Putamen (tissue), 1 donor: ENCODE data around the gene ABR.

Source experiments
- DNase-seq: peaks from one replicate; pipeline ENCODE4 v3.0.0-alpha.2; 2016; ENCODE audit warnings: low spot score

The ABR gene

GRCh38 chr17:1030684-1031532 lies 148.9 kb downstream of the ABR start:
- no peak for DNase-seq

- DNase-seq: no peak
These were observed 149.7 kb downstream of the ABR start for GRCh38 chr17:1029922-1030644.

DNA sequence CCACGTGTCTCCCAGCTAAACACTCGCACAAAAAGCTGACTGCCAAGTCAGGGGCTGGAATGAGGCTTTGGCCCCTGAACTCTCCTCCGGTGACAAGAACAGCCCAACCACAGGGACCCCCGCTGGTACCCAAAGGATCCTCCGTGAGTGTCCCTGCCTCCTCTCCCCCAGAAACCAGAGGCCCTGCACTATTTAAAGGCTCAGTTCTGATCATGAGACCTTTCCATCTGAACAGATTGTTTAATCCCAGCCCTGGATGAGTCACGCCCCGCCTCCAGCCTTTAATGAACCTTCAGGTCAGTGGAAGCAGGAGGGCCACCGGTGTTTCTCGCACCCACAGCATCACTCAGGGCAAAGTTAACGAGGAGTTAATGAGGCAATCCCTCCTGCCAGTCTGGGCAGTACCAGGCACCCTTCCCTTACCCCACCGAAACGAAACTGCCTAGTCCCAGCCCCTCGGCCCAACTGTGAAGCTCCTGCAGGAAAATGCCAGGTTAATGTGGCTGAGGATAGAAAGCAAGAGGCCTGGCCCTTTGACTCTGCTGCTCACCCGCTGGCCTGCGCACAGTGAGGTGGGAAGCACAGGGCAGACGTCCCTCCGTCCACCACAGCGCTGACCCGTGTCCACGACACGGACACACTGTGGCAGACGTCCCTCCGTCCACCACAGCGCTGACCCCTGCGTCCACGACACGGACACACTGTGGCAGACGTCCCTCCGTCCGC lies 150.4 kb downstream of the ABR start:
- no peak for DNase-seq

DNA sequence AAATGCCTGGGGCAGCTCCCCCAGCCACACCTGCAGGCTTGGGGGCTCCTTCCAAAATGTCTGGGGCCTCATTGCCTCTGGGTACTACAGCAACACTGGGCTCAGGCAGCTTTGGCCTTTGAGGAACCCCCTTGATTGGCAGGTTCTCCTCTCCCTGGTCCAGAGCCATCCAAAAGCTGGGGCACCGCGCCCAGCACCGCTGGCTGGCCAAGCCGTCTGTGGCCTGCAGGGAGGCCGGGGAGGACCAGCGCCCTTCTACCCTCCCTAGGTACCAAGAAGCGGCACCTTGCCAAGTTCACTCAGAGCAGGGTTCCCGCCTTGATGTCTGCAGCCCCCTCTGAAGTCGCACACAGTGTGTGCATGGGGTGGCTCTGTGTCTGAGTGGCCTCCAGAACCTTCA lies 152.7 kb downstream of the ABR start:
- DNase-seq: no peak

- no peak for DNase-seq
These were observed 153.2 kb downstream of the ABR start for GRCh38 chr17:1026599-1026975.

- no peak for DNase-seq
These were observed 153.8 kb downstream of the ABR start for GRCh38 chr17:1025733-1026598.

- DNase-seq: no peak
These were observed 155.7 kb downstream of the ABR start for GRCh38 chr17:1024076-1024475.

- DNase-seq: no peak
These were observed 157.3 kb downstream of the ABR start for GRCh38 chr17:1022278-1023024.

DNA sequence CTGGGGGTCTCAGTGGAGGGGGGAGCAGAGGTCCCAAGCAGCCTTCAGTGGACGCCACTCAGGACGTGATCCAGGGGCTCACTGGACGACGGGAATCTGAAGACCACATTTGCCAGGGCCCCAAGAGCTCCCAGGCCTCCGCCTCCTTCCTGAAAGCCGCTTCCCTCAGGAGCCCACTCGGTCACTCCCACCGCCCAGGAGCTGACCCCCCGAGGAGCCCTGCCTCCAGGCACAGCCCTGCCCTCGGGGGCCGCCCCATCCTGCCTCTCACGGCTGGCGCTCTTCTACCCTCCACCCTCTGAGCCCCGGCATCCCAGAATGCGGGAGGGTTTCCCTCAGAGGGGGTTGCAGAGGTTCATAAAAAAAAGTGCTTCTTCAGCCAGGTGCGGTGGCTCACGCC lies 158.6 kb downstream of the ABR start:
- DNase-seq: no peak

DNA sequence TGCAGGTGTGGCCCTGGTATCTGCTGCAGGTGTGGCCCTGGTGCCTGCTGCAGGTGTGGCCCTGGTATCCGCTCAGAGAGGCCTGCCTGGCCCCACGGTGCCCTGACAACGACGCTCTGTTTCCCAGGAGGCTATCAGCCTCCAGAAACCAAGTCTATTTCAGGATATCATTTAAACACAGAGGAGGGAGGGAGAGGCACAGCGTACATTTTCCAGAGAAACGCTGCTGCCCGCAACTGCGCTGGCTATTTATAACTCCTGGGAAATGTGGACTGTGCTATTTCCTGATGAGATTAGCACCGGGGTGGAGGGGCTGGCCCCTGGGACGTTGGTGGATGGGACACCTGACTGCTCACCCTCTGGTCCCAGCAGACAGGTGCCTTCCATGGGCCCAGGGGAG lies 160.3 kb downstream of the ABR start:
- no peak for DNase-seq

DNA sequence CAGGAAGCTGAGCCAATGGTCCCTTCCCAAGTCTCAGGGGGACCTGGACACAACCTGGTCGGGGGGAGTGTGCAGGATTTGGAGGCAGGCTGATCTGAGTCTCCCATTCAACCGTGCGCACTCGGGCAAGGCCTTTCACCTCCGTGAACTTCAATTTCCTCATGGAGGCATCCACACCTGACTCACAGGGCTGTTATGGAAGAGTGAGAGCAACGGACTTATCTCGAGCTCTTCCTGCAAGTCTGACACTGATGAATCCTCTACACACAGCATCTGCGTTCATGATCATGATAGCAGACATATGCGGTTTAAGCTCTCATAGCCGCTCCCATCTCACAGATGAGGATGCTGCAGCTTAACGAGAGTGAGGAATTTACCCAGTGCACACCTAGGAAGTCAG lies 161.2 kb downstream of the ABR start:
- no peak for DNase-seq

- DNase-seq: no peak
These were observed 166.1 kb downstream of the ABR start for GRCh38 chr17:1013729-1014090.

- DNase-seq: no peak
These were observed 166.7 kb downstream of the ABR start for GRCh38 chr17:1012823-1013728.

- DNase-seq: no peak
These were observed 167.7 kb downstream of the ABR start for GRCh38 chr17:1011760-1012735.

GRCh38 chr17:1011138-1011537 lies 168.6 kb downstream of the ABR start:
- DNase-seq: no peak

GRCh38 chr17:1010586-1010985 lies 169.2 kb downstream of the ABR start:
- DNase-seq: no peak

DNA sequence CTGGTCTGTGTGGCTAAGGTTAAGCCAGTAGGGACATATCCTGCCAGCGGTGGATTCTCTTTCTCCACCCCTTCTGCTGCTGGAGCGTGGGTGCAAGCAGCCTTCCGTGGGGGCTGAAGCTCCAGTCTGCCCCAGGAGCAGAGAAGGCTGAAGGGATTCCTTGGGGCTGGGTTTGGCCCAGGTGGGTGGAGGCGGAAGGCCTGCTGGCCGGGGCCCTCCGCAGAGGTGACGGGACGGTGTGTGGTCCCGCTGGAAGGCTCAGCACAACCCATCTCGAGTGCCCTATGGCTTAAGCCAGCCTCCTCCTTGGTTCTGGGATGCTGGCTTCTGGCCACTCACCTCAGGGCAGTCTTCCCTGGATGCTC lies 169.7 kb downstream of the ABR start:
- no peak for DNase-seq

- no peak for DNase-seq
These were observed 170.3 kb downstream of the ABR start for GRCh38 chr17:1009229-1010085.
